Measurements from ENCODE around the gene INPP4B.

INPP4B gene

DNA sequence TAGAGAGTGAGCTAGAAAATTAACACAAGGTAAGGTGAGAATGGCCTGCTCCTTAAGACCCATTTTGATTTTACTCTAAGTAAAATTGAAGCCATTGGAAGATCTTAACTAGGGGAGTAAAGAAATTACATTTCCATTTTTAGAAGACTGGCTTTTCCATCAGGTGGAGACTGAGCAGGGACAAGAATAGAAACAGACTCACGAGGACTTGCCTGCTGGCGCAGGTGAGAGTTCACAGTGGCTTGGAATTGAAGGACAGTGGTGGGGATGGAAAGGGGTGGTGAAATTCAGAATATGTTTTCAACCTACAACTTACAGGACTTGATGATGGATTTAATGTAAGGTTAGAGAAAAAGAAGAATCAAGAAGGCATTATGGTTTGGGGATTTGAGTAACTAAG is 427.4 kb downstream of the INPP4B start:
- H3K27me3 ChIP-seq (ENCODE audit: insufficient read depth, poor library complexity, severe bottlenecking): no peaks in the 10 kb centered on the region
- no peak overlapping the region for H3K4me3 ChIP-seq (ENCODE audit: severe bottlenecking)
- peaks cover 20% of the 10 kb centered on the region for H3K4me1 ChIP-seq (ENCODE audit: insufficient read depth, poor library complexity, severe bottlenecking)
- no peaks in the 10 kb centered on the region for H3K36me3 ChIP-seq (ENCODE audit: low read depth)
- H3K27ac ChIP-seq (ENCODE audit: poor library complexity, severe bottlenecking): no peak overlapping the region
- TF ChIP-seq, protein P1, sequence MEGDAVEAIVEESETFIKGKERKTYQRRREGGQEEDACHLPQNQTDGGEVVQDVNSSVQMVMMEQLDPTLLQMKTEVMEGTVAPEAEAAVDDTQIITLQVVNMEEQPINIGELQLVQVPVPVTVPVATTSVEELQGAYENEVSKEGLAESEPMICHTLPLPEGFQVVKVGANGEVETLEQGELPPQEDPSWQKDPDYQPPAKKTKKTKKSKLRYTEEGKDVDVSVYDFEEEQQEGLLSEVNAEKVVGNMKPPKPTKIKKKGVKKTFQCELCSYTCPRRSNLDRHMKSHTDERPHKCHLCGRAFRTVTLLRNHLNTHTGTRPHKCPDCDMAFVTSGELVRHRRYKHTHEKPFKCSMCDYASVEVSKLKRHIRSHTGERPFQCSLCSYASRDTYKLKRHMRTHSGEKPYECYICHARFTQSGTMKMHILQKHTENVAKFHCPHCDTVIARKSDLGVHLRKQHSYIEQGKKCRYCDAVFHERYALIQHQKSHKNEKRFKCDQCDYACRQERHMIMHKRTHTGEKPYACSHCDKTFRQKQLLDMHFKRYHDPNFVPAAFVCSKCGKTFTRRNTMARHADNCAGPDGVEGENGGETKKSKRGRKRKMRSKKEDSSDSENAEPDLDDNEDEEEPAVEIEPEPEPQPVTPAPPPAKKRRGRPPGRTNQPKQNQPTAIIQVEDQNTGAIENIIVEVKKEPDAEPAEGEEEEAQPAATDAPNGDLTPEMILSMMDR (IDR thresholded peaks at IDR 0.05; ENCODE audit: poor library complexity, severe bottlenecking): no peak
- DNase-seq (ENCODE audit: low spot score): no peak
- no peak for ATAC-seq (ENCODE audit: low read depth)
- no peaks in the 10 kb centered on the region for H3K9me3 ChIP-seq (ENCODE audit: severe bottlenecking)

DNA sequence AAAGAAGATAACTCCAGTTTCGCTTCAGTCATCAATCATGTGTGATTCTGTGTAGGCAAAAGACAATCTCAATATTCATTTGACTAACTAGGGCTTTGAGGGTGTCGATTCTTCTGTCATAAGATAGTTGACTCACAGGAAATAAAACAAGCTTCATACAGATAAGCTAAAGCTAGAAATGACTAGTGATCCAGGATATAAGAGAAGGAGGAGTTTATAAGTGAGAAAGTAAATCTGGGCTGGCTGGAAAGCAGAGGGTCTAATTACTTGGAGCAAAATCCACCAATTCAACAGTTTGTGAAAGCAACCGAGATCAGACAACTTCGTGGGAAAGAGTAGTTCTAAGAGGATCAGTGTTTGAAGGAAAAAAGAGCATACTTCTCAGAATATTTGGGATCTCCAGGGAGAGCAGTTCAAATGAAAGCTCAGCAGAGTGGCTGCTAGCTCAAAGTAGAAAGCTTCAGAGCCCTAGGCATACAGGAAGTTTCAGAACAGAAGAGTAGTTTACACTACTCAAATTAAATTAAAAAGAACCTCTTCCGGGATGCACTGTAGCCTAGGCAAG is 429.3 kb downstream of the INPP4B start:
- no peaks in the 10 kb centered on the region for H3K36me3 ChIP-seq (ENCODE audit: low read depth)
- DNase-seq (ENCODE audit: low spot score) (no peak), ATAC-seq (ENCODE audit: low read depth) (peak; percentile 83)
- H3K9me3 ChIP-seq (ENCODE audit: severe bottlenecking): no peaks in the 10 kb centered on the region
- H3K27ac ChIP-seq (ENCODE audit: poor library complexity, severe bottlenecking): peak overlapping the region; percentile 73
- no peaks in the 10 kb centered on the region for H3K27me3 ChIP-seq (ENCODE audit: insufficient read depth, poor library complexity, severe bottlenecking)
- H3K4me1 ChIP-seq (ENCODE audit: insufficient read depth, poor library complexity, severe bottlenecking): peaks cover 20% of the 10 kb centered on the region
- H3K4me3 ChIP-seq (ENCODE audit: severe bottlenecking): no peak overlapping the region
- TF ChIP-seq, protein P1 (IDR thresholded peaks at IDR 0.05; ENCODE audit: poor library complexity, severe bottlenecking): no peak

DNA sequence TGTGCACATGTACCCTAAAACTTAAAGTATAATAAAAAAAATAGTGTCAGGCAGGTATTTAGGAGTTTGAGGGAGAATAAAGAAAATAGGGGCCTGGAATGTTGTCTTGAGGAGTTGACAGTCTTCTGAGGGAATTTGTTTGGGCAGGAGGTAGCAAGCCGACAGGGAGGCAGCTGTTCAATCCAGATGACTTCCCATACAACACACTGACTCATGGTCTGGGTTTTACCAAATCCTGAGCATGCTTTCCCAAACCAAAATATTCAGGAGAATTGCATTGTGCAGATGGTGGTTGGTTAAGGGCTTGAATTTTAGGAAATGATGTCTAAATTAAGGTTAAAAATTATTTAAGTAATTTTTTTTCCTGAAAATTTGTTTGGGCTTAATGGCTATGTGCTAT is 430.0 kb downstream of the INPP4B start:
- H3K9me3 ChIP-seq (ENCODE audit: severe bottlenecking): no peaks in the 10 kb centered on the region
- H3K27ac ChIP-seq (ENCODE audit: poor library complexity, severe bottlenecking): peak overlapping the region; percentile 73
- H3K4me3 ChIP-seq (ENCODE audit: severe bottlenecking): no peak overlapping the region
- H3K27me3 ChIP-seq (ENCODE audit: insufficient read depth, poor library complexity, severe bottlenecking): no peaks in the 10 kb centered on the region
- TF ChIP-seq, protein P1 (IDR thresholded peaks at IDR 0.05; ENCODE audit: poor library complexity, severe bottlenecking): no peak
- H3K4me1 ChIP-seq (ENCODE audit: insufficient read depth, poor library complexity, severe bottlenecking): peaks cover 20% of the 10 kb centered on the region
- no peaks in the 10 kb centered on the region for H3K36me3 ChIP-seq (ENCODE audit: low read depth)
- DNase-seq (ENCODE audit: low spot score) (no peak), ATAC-seq (ENCODE audit: low read depth) (peak; percentile 67)

DNA sequence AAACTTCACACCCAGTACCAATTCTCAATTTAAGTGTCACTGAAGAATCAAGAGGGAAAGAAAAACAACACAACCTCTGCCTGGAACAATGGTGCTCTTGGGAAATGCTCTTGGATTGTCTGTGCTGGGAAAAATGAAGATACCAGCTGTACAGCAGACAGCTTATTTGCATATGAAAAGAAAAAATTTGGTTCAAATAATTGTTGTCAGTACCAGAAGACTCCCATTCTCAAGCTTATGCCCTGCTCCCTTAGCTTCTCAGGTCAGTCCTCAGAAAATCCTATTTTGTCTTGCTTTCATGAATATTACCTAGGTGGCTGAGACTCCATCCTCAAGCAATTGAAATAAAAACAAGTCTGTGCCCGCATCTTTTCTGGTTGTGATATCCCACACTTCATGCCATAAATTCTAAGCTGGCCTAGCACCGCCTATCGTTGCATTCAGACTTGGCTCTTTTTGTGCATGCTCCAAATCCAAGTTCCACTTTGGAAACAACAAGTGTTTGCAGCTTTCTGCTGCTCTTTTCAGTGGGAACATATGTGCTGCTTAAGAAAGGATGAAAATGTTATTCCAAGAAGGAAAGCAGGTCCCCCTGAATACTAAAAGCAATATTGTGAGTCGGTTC is 431.6 kb downstream of the INPP4B start:
- Histone ChIP-seq H3K4me3 (ENCODE audit: severe bottlenecking) (no peak overlapping the region), H3K27ac (ENCODE audit: poor library complexity, severe bottlenecking) (no peak overlapping the region), H3K9me3 (ENCODE audit: severe bottlenecking) (no peaks in the 10 kb centered on the region), H3K27me3 (ENCODE audit: insufficient read depth, poor library complexity, severe bottlenecking) (no peaks in the 10 kb centered on the region), H3K4me1 (ENCODE audit: insufficient read depth, poor library complexity, severe bottlenecking) (peaks cover 20% of the 10 kb centered on the region), H3K36me3 (ENCODE audit: low read depth) (no peaks in the 10 kb centered on the region)
- TF ChIP-seq, protein P1 (IDR thresholded peaks at IDR 0.05; ENCODE audit: poor library complexity, severe bottlenecking): no peak
- ATAC-seq (ENCODE audit: low read depth): no peak
- no peak for DNase-seq (ENCODE audit: low spot score)

DNA sequence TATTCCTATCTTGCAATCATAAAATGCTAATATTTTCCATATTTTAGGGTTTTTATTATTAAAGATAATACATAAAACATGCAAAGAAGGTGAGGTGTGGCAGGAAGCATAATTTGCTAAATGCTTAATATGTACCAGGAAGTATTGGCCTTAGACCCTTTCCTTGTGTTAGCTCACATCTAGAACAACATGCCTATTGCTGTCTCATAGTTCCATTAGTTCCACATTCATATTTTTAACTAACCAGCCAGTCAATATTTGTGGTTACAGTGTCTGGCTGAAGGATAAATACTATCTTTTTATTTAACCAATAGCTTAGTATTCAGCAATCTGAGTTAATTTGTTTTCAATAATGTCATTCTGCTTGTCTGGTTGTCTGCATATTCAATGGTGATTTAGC is 432.6 kb downstream of the INPP4B start:
- no peak overlapping the region for H3K4me3 ChIP-seq (ENCODE audit: severe bottlenecking)
- H3K4me1 ChIP-seq (ENCODE audit: insufficient read depth, poor library complexity, severe bottlenecking): peaks cover 27% of the 10 kb centered on the region
- ATAC-seq (ENCODE audit: low read depth) (no peak), DNase-seq (ENCODE audit: low spot score) (no peak)
- H3K27ac ChIP-seq (ENCODE audit: poor library complexity, severe bottlenecking): no peak overlapping the region
- H3K27me3 ChIP-seq (ENCODE audit: insufficient read depth, poor library complexity, severe bottlenecking): no peaks in the 10 kb centered on the region
- no peaks in the 10 kb centered on the region for H3K36me3 ChIP-seq (ENCODE audit: low read depth)
- no peaks in the 10 kb centered on the region for H3K9me3 ChIP-seq (ENCODE audit: severe bottlenecking)
- TF ChIP-seq, protein P1 (IDR thresholded peaks at IDR 0.05; ENCODE audit: poor library complexity, severe bottlenecking): no peak

All from RWPE2 (cell line).